GM12801 (cell line): ENCODE results near the gene PVALEF.

ENCODE experiments used
- TF ChIP-seq, protein P1 (sequence below): IDR thresholded peaks from one replicate; pipeline ENCODE4 v1.5.1; 2011; ENCODE audit warnings: control low read depth; ENCODE audit not compliant: insufficient read length; ENCODE audit errors: extremely low read depth

Gene PVALEF

DNA sequence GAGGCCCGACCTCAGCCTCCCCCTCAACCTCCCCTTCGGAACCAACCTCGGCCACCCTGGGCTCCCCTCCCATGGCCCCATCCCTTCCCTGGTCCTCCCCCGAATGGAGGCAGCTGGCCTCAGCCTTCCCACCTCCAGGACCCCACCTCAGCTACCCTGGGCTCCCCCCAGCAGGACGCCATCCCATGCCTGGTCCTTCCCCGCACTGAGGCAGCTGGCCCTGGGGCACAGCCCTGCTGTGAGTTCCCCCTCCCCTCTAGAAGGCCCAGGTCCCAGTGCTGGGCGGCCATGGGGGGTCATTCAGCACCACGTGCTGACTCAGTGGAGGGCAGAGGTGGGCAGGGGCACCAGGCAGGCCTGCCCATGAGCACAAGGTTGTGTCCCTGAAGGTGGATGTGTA is 28.9 kb upstream of the PVALEF start:
- TF ChIP-seq, protein P1, sequence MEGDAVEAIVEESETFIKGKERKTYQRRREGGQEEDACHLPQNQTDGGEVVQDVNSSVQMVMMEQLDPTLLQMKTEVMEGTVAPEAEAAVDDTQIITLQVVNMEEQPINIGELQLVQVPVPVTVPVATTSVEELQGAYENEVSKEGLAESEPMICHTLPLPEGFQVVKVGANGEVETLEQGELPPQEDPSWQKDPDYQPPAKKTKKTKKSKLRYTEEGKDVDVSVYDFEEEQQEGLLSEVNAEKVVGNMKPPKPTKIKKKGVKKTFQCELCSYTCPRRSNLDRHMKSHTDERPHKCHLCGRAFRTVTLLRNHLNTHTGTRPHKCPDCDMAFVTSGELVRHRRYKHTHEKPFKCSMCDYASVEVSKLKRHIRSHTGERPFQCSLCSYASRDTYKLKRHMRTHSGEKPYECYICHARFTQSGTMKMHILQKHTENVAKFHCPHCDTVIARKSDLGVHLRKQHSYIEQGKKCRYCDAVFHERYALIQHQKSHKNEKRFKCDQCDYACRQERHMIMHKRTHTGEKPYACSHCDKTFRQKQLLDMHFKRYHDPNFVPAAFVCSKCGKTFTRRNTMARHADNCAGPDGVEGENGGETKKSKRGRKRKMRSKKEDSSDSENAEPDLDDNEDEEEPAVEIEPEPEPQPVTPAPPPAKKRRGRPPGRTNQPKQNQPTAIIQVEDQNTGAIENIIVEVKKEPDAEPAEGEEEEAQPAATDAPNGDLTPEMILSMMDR = no peak

DNA sequence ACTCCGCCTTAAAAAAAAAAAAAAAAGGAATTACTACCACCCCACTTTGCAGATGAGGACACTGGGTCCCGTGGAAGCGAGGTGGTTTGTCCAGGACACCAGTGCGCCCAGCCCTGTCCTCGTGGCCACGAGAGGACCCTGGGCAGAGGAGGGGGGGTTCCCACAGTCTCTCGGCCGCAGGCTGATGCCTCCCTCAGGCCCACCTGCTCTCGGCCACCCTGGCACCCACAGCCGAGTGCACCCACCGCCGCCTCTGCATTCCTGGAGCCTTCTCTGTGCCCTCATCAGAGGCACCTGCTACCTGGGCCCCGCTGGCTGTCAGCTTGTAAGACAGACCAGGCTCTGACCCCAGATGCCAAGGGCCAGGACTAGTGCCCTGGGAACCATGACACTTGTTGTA is 28.1 kb upstream of the PVALEF start:
- TF ChIP-seq, protein P1 = no peak

DNA sequence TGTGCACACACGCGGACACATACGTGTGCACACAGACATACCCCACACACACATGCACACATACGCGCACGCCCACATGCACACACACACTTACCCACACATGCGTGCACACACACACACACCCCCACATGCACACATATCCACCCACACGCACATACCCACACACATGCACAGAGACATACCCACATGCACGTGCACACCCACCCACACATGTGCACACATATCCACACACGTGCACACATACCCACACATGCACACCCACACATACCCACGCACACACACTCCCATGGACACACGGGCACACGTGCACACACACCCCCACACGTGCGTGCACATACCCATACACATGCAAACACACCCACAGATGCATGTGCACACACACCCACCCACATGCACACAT is 27.2 kb upstream of the PVALEF start:
- TF ChIP-seq, protein P1 = no peak

DNA sequence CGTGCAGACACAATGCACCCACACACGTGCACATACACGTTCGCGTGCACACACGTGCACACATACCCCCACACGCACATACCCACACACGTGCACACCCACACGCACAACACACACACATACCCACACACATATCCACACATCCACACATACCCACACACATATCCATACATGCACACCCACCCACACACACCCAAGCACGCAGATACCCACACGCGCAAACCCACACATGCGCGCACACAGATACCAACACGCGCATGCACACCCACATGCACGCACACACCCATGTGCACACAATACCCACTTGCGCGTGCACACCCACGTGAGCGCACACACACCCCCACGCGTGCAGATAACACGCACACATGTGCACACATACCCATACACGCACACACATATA is 26.8 kb upstream of the PVALEF start:
- TF ChIP-seq, protein P1 = no peak

DNA sequence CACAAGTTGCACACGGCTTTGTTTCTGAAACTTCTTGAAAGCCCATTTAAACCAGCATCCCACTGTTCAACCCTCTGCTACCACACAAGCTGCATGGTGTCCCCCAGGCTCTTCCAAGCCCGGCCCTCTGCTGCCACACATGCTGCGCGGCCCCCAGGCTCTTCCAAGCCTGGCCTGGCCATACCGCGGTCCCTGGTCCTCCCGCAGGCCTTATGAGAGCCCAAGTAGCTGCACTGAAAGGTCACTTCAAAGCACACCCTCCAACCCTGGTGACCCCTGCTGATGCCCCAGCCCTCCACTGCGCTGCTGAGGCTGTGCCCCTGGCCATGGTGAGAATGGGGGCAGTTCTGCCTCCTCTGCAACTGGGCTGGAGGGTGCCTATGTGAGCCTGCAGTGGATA is 25.9 kb upstream of the PVALEF start:
- TF ChIP-seq, protein P1 = no peak

DNA sequence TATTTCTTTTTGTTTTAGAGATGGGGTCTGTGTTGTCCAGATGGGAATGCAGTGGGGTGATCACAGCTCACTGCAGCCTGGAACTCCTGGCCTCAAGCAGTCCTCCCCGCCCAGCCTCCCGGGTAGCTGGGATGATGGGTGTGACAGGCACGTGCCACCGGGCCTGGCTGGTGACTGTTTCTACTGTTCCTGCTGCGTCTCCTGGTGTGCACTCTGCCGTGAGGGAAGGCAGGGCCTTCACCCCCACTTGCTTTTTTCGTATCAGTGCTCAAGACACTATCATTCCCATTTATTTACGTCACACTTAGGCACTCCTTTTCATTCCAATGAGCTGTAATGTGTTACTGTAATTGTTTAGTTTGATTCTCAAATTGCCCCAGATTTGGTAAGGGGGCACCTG is 25.3 kb upstream of the PVALEF start:
- TF ChIP-seq, protein P1 = no peak

DNA sequence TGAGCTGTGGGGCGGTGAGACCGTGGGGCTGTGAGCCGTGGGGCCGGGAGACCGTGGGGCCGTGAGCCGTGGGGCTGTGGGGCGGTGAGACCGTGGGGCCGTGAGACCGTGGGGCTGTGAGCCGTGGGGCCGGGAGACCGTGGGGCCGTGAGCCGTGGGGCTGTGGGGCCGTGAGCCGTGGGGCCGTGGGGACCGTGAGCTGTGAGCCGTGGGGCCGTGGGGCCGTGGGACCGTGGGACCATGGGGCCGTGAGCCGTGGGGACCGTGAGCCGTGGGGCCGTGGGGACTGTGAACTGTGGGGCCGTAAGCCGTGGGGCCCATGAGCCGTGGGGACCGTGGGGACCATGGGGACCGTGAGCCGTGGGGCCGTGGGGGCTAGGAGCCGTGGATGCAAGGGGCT is 24.6 kb upstream of the PVALEF start:
- TF ChIP-seq, protein P1 = no peak
